ENCODE measurements around the gene HEATR9. TPM values are rescaled to one million over a fixed set of nuclear protein-coding genes. Genes with fewer than 3 reads are reported as not detected.

The HEATR9 gene
- polyA plus RNA-seq, 2 of the 4 experiments (the other 2 are of a cell fraction) = not detected

DNA sequence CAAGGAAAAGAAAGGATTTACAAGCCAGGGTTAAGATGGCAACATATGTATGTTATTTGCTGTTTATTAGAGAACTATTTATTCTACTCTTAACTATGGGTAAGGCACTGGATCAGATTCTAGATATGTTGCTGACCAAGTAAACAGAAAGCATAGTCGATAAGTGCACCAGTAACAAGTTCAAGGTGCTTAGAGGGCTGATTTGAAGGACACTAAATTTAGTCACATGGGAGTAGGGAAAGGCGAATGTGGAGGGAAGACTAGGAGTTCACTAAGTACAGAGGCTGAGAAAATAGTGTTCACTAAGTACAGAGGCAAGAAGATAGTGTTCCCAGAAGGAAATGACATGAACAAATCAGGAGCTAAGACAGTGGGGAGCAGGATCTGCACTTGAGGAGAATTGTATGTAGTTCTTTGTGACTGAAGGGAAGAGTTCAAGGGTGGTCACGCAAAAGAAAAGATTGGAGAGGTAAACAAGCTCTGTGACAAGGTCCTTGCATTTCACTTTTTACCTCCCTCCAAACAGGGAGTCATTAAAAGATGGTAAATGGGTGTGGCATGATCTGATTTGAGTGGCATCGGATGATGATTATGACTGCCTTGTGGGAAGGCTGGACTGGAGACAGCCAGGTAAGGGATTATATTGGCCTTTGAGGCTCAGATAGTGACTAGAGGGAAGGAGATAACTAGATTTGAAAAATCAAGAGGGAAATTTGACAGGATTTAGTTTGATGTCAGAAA lies 20.9 kb downstream of the HEATR9 start:
- ChIA-PET CTCF (interaction anchor here (1.2 to 5.1 kb wide), 10 partner anchors 10 to 635 kb away, joined by 3 to 41 read pairs (median 8); no protein-coding TSS in a partner anchor), POLR2A (interaction anchor here (0.6 to 1.3 kb wide), 2 partner anchors 11 to 39 kb away, joined by 3 read pairs; partner anchors contain the start of gene TAF15)
- no peaks in the 10 kb centered on the region for H3K4me1 ChIP-seq
- ATAC-seq (0 out of 6 replicates have a peak, but pooled peaks of 1 of the 2 experiments have one; percentile 26), FAIRE-seq (no peak), DNase-seq (ENCODE audit: low read depth in 1 of 2, low spot score in 1 of 2) (no peak)
- WGBS (ENCODE audit: missing lambda C conversion rate) = 87% methylated on average over 4 of the region's 4 CpGs
- no peaks in the 10 kb centered on the region for H3K9me3 ChIP-seq
- TF ChIP-seq, protein P1, sequence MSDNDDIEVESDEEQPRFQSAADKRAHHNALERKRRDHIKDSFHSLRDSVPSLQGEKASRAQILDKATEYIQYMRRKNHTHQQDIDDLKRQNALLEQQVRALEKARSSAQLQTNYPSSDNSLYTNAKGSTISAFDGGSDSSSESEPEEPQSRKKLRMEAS (IDR thresholded peaks at IDR 0.05) = no peak
- TF ChIP-seq TFCP2L1 (CRISPR knock-in tag; IDR thresholded peaks at IDR 0.05) = 0 out of 2 replicates have a peak, but pooled peaks have one; percentile 9
- no peak overlapping the region for H3K4me3 ChIP-seq
- H3K27ac ChIP-seq = no peak overlapping the region
- H3K4me2 ChIP-seq = no peak overlapping the region

- no peak for ATAC-seq
- Histone ChIP-seq H3K4me2 (no peak overlapping the region), H3K9me3 (no peaks in the 10 kb centered on the region), H3K27ac (no peak overlapping the region), H3K4me3 (no peak overlapping the region), H3K4me1 (no peaks in the 10 kb centered on the region)
- WGBS (ENCODE audit: missing lambda C conversion rate) = 89% methylated on average over 2 of the region's 2 CpGs
- TF ChIP-seq POLR2AphosphoS2 (conservative IDR thresholded peaks at IDR 0.05; ENCODE audit: low read length) (no peak), NR3C1 (IDR thresholded peaks at IDR 0.05) (no peak), FOSB (CRISPR knock-in tag; IDR thresholded peaks at IDR 0.05) (no peak), REST (IDR thresholded peaks at IDR 0.05) (no peak), HMGXB4 (CRISPR knock-in tag; IDR thresholded peaks at IDR 0.05; ENCODE audit: borderline replicate concordance) (no peak), SMC3 (IDR thresholded peaks at IDR 0.05) (no peak), NFE2L2 (conservative IDR thresholded peaks at IDR 0.05; ENCODE audit: low read length) (no peak), RNF2 (IDR thresholded peaks at IDR 0.05; ENCODE audit: borderline replicate concordance, low read depth) (no peak), PHF8 (IDR thresholded peaks at IDR 0.05; ENCODE audit: borderline replicate concordance, low read depth) (no peak), JUNB (IDR thresholded peaks at IDR 0.05) (no peak), HEYL (CRISPR knock-in tag; IDR thresholded peaks at IDR 0.05) (no peak), CHD2 (IDR thresholded peaks at IDR 0.05; ENCODE audit: low read length, partially characterized antibody) (no peak), CHD4 (IDR thresholded peaks at IDR 0.05; ENCODE audit: borderline replicate concordance) (no peak)
- TF ChIP-seq, protein P2, sequence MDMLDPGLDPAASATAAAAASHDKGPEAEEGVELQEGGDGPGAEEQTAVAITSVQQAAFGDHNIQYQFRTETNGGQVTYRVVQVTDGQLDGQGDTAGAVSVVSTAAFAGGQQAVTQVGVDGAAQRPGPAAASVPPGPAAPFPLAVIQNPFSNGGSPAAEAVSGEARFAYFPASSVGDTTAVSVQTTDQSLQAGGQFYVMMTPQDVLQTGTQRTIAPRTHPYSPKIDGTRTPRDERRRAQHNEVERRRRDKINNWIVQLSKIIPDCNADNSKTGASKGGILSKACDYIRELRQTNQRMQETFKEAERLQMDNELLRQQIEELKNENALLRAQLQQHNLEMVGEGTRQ (IDR thresholded peaks at IDR 0.05) = no peak
- TF ChIP-seq, protein P1 (IDR thresholded peaks at IDR 0.05) = no peak
- ChIA-PET CTCF (interaction anchor here (0.6 to 5.1 kb wide), 9 partner anchors 13 to 1803 kb away, joined by 3 to 24 read pairs (median 6); no protein-coding TSS in a partner anchor), POLR2A (no interaction called here)
- DNase-seq (ENCODE audit: low read depth in 1 of 2, low spot score in 1 of 2) = no peak
- no peak for FAIRE-seq
Measured at GRCh38 chr17:35847006-35847405, 21.7 kb downstream of the HEATR9 start.
